GM23338 (cell line): ENCODE results near the gene UBL5. TPM values are rescaled to one million over a fixed set of nuclear protein-coding genes. Genes with fewer than 3 reads are reported as not detected.

ENCODE experiments used
- ATAC-seq: fragments of 200-7000 bp; cut with Tn5 transposase; 3 replicates; pipeline ENCODE4 v1.9.1; 2020
- DNase-seq: peaks from one replicate; pipeline ENCODE4 v3.0.0-alpha.2; 2015; ENCODE audit warnings: low spot score
- H2AFZ ChIP-seq: fragments of 200-600 bp; sonication (generic); 2 replicates; pipeline ENCODE4 v1.8.0; 2016; ENCODE audit warnings: antibody characterized with exemption, mild to moderate bottlenecking, moderate library complexity
- H3F3A ChIP-seq: fragments of 200-600 bp; sonication (generic); replicated peaks from 2 replicates; pipeline ENCODE4 v1.8.0; 2017; ENCODE audit warnings: antibody characterized with exemption, mixed run types, low read depth
- H3K27ac ChIP-seq: fragments of 200-600 bp; sonication (generic); 2 replicates; pipeline ENCODE4 v1.6.1; 2016; ENCODE audit warnings: low read depth
- H3K27me3 ChIP-seq: fragments of 200-600 bp; sonication (generic); 2 replicates; pipeline ENCODE4 v1.8.0; 2016; ENCODE audit warnings: mild to moderate bottlenecking, mixed run types, moderate library complexity; ENCODE audit not compliant: insufficient read depth
- H3K36me3 ChIP-seq: fragments of 200-600 bp; sonication (generic); 2 replicates; pipeline ENCODE4 v1.8.0; 2016; ENCODE audit warnings: mild to moderate bottlenecking; ENCODE audit not compliant: insufficient read depth
- H3K4me1 ChIP-seq: fragments of 200-600 bp; sonication (generic); 2 replicates; pipeline ENCODE4 v1.8.0; 2016; ENCODE audit warnings: mild to moderate bottlenecking, moderate library complexity; ENCODE audit not compliant: insufficient read depth
- H3K4me2 ChIP-seq: fragments of 200-600 bp; sonication (generic); 2 replicates; pipeline ENCODE4 v1.7.1; 2017; ENCODE audit warnings: mixed run types
- H3K4me3 ChIP-seq: fragments of 200-600 bp; sonication (generic); 2 replicates; pipeline ENCODE4 v1.6.1; 2016; ENCODE audit warnings: mixed run types
- H3K79me2 ChIP-seq: fragments of 200-600 bp; sonication (generic); replicated peaks from 2 replicates; pipeline ENCODE4 v1.8.0; 2017; ENCODE audit warnings: mild to moderate bottlenecking; ENCODE audit not compliant: insufficient read depth
- H3K9me2 ChIP-seq: fragments of 200-600 bp; sonication (generic); 2 replicates; pipeline ENCODE4 v1.8.0; 2017; ENCODE audit not compliant: insufficient read depth
- H4K20me1 ChIP-seq: fragments of 200-600 bp; sonication (generic); replicated peaks from 2 replicates; pipeline ENCODE4 v1.8.0; 2017; ENCODE audit warnings: mild to moderate bottlenecking; ENCODE audit not compliant: insufficient read depth
- H3K27ac Mint-ChIP-seq: 2 replicates; pipeline ENCODE4 v1.8.0; 2020; ENCODE audit warnings: inconsistent platforms, mild to moderate bottlenecking, moderate library complexity, mixed read lengths
- H3K27me3 Mint-ChIP-seq: 3 replicates; pipeline ENCODE4 v1.8.0; 2022; ENCODE audit warnings: low read depth, mild to moderate bottlenecking, moderate library complexity, mixed read lengths, inconsistent platforms; ENCODE audit not compliant: insufficient read depth, poor library complexity
- H3K36me3 Mint-ChIP-seq: 3 replicates; pipeline ENCODE4 v1.8.0; 2021; ENCODE audit warnings: low read depth, mild to moderate bottlenecking, inconsistent platforms, moderate library complexity, mixed read lengths
- H3K4me1 Mint-ChIP-seq: 3 replicates; pipeline ENCODE4 v1.8.0; 2020; ENCODE audit warnings: mild to moderate bottlenecking, inconsistent platforms, mixed read lengths
- H3K4me3 Mint-ChIP-seq: 3 replicates; pipeline ENCODE4 v1.8.0; 2021; ENCODE audit warnings: moderate library complexity, mild to moderate bottlenecking, inconsistent platforms, mixed read lengths
- H3K9me3 Mint-ChIP-seq: 3 replicates; pipeline ENCODE4 v1.8.0; 2020; ENCODE audit warnings: moderate library complexity, mild to moderate bottlenecking, inconsistent platforms, mixed read lengths
- CREB1 ChIP-seq: fragments of 250-450 bp; sonication (Bioruptor Pico); IDR thresholded peaks from 2 replicates; pipeline ENCODE4 v1.5.0; 2020; ENCODE audit warnings: low read depth, mild to moderate bottlenecking, moderate library complexity
- EZH2 ChIP-seq: fragments of 200-600 bp; sonication (generic); IDR thresholded peaks from one replicate; pipeline ENCODE4 v1.8.0; 2017; ENCODE audit warnings: antibody characterized with exemption, mild to moderate bottlenecking, low read depth; ENCODE audit not compliant: unreplicated experiment
- EZH2phosphoT487 ChIP-seq: fragments of 200-600 bp; sonication (generic); IDR thresholded peaks from one replicate; pipeline ENCODE4 v1.8.1; 2018; ENCODE audit warnings: antibody characterized with exemption; ENCODE audit not compliant: unreplicated experiment
- JUNB ChIP-seq: IDR thresholded peaks from one replicate; pipeline ENCODE4 v1.6.1; 2016; ENCODE audit warnings: antibody characterized with exemption; ENCODE audit not compliant: unreplicated experiment
- NANOG ChIP-seq: IDR thresholded peaks from 2 replicates; pipeline ENCODE4 v1.6.1; 2016; ENCODE audit warnings: antibody characterized with exemption, borderline replicate concordance
- POLR2AphosphoS5 ChIP-seq: IDR thresholded peaks from 2 replicates; pipeline ENCODE4 v1.6.1; 2016; ENCODE audit warnings: antibody characterized with exemption, low read depth
- ZNF114 ChIP-seq: fragments of 250-450 bp; sonication (Bioruptor Pico); IDR thresholded peaks from 2 replicates; pipeline ENCODE4 v1.5.0; 2020; ENCODE audit warnings: mild to moderate bottlenecking, moderate library complexity
- ZNF331 ChIP-seq: fragments of 250-450 bp; sonication (Bioruptor Pico); IDR thresholded peaks from 2 replicates; pipeline ENCODE4 v1.5.0; 2020; ENCODE audit warnings: low read depth, mild to moderate bottlenecking, moderate library complexity
- polyA plus RNA-seq: library from polyadenylated mRNA; unstranded; fragments of >200 nt; fragmentation: Nextera tagmentation; extraction: Ambion mirVana; gene quantifications from 2 replicates; pipeline ENCODE4 v1.2.1, GENCODE V29; 2016
- total RNA-seq: library from RNA; depleted of rRNA; stranded (reverse); fragments of >200 nt; shearing (Covaris generic); gene quantifications from 2 replicates; pipeline ENCODE4 v1.2.3, GENCODE V29; 2014
- TF ChIP-seq, protein P1 (sequence below): IDR thresholded peaks from 2 replicates; pipeline ENCODE4 v1.6.1; 2016; ENCODE audit warnings: antibody characterized with exemption
- TF ChIP-seq, protein P2 (sequence below): IDR thresholded peaks from one replicate; pipeline ENCODE4 v1.6.1; 2018; ENCODE audit warnings: antibody characterized with exemption; ENCODE audit not compliant: unreplicated experiment
- TF ChIP-seq, protein P3 (sequence below), 2 experiments: fragments of 200-600 bp in 1 of 2; sonication (generic) in 1 of 2; conservative IDR thresholded peaks; 2 replicates each; pipeline versions ENCODE4 v1.5.1 to v1.6.1; 2016 to 2017; ENCODE audit warnings: antibody characterized with exemption in 2 of 2, low read depth in 2 of 2, mild to moderate bottlenecking in 2 of 2, moderate library complexity in 1 of 2

Gene UBL5
- total and polyA plus RNA-seq, 2 experiments from 2014 or later: 304 to 1,371 TPM

DNA sequence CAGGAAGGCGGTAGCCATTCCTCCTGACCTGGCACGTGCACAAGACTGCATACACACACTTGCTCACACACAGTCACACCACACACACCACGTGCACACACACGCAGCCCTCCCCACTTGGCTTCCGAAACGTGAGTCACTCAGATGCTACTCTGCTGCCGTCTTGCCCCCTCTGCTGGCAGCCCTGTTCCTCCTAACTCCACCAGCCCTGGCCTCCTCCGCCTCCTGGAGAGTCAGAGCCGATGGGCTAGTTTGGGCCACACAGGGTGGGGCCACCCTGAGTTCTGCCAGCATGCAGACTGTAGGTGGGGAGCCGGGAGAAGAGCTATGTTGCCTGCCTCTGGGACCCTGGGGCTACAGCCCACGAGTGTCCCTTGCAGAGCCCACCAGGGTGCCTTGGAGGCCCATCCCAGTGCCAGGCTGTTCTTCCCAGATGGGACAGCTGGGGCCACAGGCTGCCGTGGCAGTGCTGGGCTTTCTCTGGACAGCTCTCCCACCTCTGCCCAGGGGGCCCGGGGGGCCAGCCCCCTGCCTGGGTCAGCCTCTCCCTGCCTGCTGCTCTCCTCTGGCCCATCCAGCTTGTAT, 19.5 kb downstream of the UBL5 start:
- Mint-ChIP-seq H3K4me3 (no peak overlapping the region), H3K27ac (peak overlapping the region; percentile 31; the same call in 1 of the 2 replicates), H3K27me3 (peaks cover 9% of the 10 kb centered on the region), H3K9me3 (peaks cover 4% of the 10 kb centered on the region; the same call in 2 of the 3 replicates), H3K36me3 (peaks cover 31% of the 10 kb centered on the region), H3K4me1 (peaks cover 23% of the 10 kb centered on the region)
- DNase-seq (peak; percentile 77), ATAC-seq (peak; percentile 72)
- TF ChIP-seq CREB1 (CRISPR knock-in tag): 0 out of 2 replicates have a peak, but pooled peaks have one; percentile 12
- no peak for TF ChIP-seq EZH2phosphoT487
- no peak for TF ChIP-seq JUNB
- TF ChIP-seq NANOG: no peak
- TF ChIP-seq, protein P1, sequence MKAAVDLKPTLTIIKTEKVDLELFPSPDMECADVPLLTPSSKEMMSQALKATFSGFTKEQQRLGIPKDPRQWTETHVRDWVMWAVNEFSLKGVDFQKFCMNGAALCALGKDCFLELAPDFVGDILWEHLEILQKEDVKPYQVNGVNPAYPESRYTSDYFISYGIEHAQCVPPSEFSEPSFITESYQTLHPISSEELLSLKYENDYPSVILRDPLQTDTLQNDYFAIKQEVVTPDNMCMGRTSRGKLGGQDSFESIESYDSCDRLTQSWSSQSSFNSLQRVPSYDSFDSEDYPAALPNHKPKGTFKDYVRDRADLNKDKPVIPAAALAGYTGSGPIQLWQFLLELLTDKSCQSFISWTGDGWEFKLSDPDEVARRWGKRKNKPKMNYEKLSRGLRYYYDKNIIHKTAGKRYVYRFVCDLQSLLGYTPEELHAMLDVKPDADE: no peak
- TF ChIP-seq, protein P2, sequence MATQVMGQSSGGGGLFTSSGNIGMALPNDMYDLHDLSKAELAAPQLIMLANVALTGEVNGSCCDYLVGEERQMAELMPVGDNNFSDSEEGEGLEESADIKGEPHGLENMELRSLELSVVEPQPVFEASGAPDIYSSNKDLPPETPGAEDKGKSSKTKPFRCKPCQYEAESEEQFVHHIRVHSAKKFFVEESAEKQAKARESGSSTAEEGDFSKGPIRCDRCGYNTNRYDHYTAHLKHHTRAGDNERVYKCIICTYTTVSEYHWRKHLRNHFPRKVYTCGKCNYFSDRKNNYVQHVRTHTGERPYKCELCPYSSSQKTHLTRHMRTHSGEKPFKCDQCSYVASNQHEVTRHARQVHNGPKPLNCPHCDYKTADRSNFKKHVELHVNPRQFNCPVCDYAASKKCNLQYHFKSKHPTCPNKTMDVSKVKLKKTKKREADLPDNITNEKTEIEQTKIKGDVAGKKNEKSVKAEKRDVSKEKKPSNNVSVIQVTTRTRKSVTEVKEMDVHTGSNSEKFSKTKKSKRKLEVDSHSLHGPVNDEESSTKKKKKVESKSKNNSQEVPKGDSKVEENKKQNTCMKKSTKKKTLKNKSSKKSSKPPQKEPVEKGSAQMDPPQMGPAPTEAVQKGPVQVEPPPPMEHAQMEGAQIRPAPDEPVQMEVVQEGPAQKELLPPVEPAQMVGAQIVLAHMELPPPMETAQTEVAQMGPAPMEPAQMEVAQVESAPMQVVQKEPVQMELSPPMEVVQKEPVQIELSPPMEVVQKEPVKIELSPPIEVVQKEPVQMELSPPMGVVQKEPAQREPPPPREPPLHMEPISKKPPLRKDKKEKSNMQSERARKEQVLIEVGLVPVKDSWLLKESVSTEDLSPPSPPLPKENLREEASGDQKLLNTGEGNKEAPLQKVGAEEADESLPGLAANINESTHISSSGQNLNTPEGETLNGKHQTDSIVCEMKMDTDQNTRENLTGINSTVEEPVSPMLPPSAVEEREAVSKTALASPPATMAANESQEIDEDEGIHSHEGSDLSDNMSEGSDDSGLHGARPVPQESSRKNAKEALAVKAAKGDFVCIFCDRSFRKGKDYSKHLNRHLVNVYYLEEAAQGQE: no peak
- TF ChIP-seq, protein P3, sequence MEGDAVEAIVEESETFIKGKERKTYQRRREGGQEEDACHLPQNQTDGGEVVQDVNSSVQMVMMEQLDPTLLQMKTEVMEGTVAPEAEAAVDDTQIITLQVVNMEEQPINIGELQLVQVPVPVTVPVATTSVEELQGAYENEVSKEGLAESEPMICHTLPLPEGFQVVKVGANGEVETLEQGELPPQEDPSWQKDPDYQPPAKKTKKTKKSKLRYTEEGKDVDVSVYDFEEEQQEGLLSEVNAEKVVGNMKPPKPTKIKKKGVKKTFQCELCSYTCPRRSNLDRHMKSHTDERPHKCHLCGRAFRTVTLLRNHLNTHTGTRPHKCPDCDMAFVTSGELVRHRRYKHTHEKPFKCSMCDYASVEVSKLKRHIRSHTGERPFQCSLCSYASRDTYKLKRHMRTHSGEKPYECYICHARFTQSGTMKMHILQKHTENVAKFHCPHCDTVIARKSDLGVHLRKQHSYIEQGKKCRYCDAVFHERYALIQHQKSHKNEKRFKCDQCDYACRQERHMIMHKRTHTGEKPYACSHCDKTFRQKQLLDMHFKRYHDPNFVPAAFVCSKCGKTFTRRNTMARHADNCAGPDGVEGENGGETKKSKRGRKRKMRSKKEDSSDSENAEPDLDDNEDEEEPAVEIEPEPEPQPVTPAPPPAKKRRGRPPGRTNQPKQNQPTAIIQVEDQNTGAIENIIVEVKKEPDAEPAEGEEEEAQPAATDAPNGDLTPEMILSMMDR (conservative IDR thresholded peaks at IDR 0.05; ENCODE audit: low read depth in 2 of 2): peak; percentile 59 to 84
- no peak for TF ChIP-seq ZNF331 (CRISPR knock-in tag)
- TF ChIP-seq ZNF114 (CRISPR knock-in tag): no peak
- TF ChIP-seq EZH2: no peak
- TF ChIP-seq POLR2AphosphoS5: no peak
- Histone ChIP-seq H4K20me1 (peaks cover 8% of the 10 kb centered on the region; the same call in 1 of the 2 replicates), H3F3A (no peaks in the 10 kb centered on the region), H3K27ac (no peak overlapping the region), H3K9me2 (no peaks in the 10 kb centered on the region), H3K27me3 (no peaks in the 10 kb centered on the region), H3K79me2 (no peaks in the 10 kb centered on the region), H3K4me3 (no peak overlapping the region), H2AFZ (no peak overlapping the region), H3K4me2 (no peak overlapping the region), H3K4me1 (peaks cover 10% of the 10 kb centered on the region; the same call in 1 of the 2 replicates), H3K36me3 (no peaks in the 10 kb centered on the region)
